Ovary (tissue), 9 donors: ENCODE data around the gene LOXHD1. TPM values are rescaled to one million over a fixed set of nuclear protein-coding genes. Genes with fewer than 3 reads are reported as not detected.

Source experiments
- DNase-seq, 5 donors: peaks; one replicate each; pipeline ENCODE4 v3.0.0-alpha.2; 2019 to 2020
- H3K27ac ChIP-seq, 2 donors: fragments of 200-600 bp; one replicate each; pipeline versions ENCODE4 v1.5.1 to v1.8.0; 2019 to 2022
- H3K27me3 ChIP-seq: fragments of 200-600 bp; one replicate; pipeline ENCODE4 v1.8.0; 2022
- H3K36me3 ChIP-seq: fragments of 200-600 bp; sonication (generic); one replicate; pipeline ENCODE4 v1.5.1; 2019
- H3K4me1 ChIP-seq: one replicate; pipeline ENCODE4 v1.8.1; 2013; ENCODE audit warnings: mild to moderate bottlenecking, moderate library complexity; ENCODE audit not compliant: insufficient read depth
- H3K4me3 ChIP-seq: fragments of 200-600 bp; sonication (generic); one replicate; pipeline ENCODE4 v1.5.1; 2017
- H3K9me3 ChIP-seq, 2 donors: fragments of 200-600 bp in 1 of 2; sonication (generic) in 1 of 2; one replicate each; pipeline versions ENCODE4 v1.5.1 to v1.8.1; 2013 to 2019; ENCODE audit warnings: mild to moderate bottlenecking in 1 of 2, moderate library complexity in 1 of 2
- EP300 ChIP-seq: sonication (generic); formaldehyde crosslinking; IDR thresholded peaks from one replicate; pipeline ENCODE4 v1.6.1; 2017; ENCODE audit warnings: antibody characterized with exemption
- POLR2A ChIP-seq: fragments of 450-650 bp; IDR thresholded peaks from one replicate; pipeline ENCODE4 v1.6.1; 2017; ENCODE audit warnings: antibody characterized with exemption, mild to moderate bottlenecking, moderate library complexity
- WGBS, 3 donors: extraction: QIAGEN DNeasy Blood & Tissue Kit in 1 of 3; methylation state at CpG; one replicate each; pipeline versions ENCODE4 v1.1.5 to v1.1.7; 2013 to 2017; 5-methylcytosine and 5-hydroxymethylcytosine counted together
- intact Hi-C, 4 donors: fragments of 100-400 bp; cut with DNase I; formaldehyde crosslinking; loops; one replicate each; pipeline versions ENCODE4 v1.11.0 to v1.15.1; 2022 to 2023
- polyA plus RNA-seq, 2 donors: library from polyadenylated mRNA; stranded (reverse); fragments of 200-250 nt in 1 of 2; fragments of 350-450 nt in 1 of 2; fragmentation: Illumina TruSeq in 1 of 2; extraction: RNeasy Lipid Tissue Mini Kit (QIAGEN cat#74804) in 1 of 2; gene quantifications; one replicate each; pipeline ENCODE4 v1.2.3, GENCODE V29; 2013 to 2014
- total RNA-seq, 7 donors: library from RNA; depleted of rRNA in 2 of 7; stranded (reverse); fragments of >200 nt in 2 of 7; fragmentation: NEBNext Ultra II Directional in 3 of 7; extraction: Animal tissue kit (Norgen Biotek cat#: 25700) in 3 of 7; gene quantifications; one replicate each; pipeline versions ENCODE4 v1.1.0 to v1.2.4, GENCODE V29; 2016 to 2023
- TF ChIP-seq, protein P1 (sequence below), 3 donors: fragments of 450-650 bp in 2 of 3; fragments of 200-600 bp in 1 of 3; IDR thresholded peaks; one replicate each; pipeline versions ENCODE4 v1.5.1 to v1.8.0; 2016 to 2022; ENCODE audit warnings: antibody characterized with exemption in 3 of 3, mild to moderate bottlenecking in 1 of 3
- donor health status: DM: no; HTN: no; CAD: no; lungs with moderate emphysema.
- donor health status: DM: no; HTN: no; CAD: no.
- donor health status: Bipolar disorder and iron deficiency.
- donor health status: DM: yes; HTN: yes; CAD: no.
- donor health status: DM: no; HTN: no; CAD: no.
- donor health status: DM: yes; HTN: yes; CAD: no.

Gene LOXHD1
- total and polyA plus RNA-seq, 9 donors: 0.13 to 1.2 (median 0.31) TPM; not detected in 3

DNA sequence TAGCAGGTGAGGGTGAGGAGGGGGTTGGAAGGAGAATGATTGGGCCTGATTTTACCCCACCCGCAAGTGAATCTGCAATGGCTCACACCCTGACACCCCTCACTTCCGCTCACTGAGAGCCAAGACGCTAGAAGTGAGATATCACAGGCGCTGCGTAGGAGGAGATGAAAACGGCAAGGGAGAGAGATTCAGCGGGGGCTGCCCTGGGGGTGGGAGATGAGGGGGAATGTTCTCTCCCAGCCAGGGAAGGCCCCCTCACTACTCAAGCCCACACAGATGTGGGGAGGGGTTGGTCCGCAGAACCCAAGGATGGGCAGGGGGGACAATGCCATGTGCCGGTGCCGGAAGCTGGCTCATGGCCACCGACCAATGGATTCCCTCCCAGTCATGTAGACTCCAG lies 32.9 kb downstream of the LOXHD1 start:
- WGBS, 3 donors: 6 to 16% (median 9%) methylated on average over 11 of the region's 11 CpGs
- Histone ChIP-seq H3K4me3 (no peak overlapping the region), H3K27me3 (no peaks in the 10 kb centered on the region), H3K4me1 (peaks cover 7% of the 10 kb centered on the region), H3K27ac (no peak overlapping the region), H3K36me3 (no peaks in the 10 kb centered on the region), H3K9me3 (no peaks in the 10 kb centered on the region)
- peak in 2 of 5 donors; percentile 17 to 35 for DNase-seq
- intact Hi-C loops: no loop called here
- TF ChIP-seq, protein P1, sequence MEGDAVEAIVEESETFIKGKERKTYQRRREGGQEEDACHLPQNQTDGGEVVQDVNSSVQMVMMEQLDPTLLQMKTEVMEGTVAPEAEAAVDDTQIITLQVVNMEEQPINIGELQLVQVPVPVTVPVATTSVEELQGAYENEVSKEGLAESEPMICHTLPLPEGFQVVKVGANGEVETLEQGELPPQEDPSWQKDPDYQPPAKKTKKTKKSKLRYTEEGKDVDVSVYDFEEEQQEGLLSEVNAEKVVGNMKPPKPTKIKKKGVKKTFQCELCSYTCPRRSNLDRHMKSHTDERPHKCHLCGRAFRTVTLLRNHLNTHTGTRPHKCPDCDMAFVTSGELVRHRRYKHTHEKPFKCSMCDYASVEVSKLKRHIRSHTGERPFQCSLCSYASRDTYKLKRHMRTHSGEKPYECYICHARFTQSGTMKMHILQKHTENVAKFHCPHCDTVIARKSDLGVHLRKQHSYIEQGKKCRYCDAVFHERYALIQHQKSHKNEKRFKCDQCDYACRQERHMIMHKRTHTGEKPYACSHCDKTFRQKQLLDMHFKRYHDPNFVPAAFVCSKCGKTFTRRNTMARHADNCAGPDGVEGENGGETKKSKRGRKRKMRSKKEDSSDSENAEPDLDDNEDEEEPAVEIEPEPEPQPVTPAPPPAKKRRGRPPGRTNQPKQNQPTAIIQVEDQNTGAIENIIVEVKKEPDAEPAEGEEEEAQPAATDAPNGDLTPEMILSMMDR (IDR thresholded peaks at IDR 0.05): no peak
- TF ChIP-seq POLR2A (no peak), EP300 (no peak)

DNA sequence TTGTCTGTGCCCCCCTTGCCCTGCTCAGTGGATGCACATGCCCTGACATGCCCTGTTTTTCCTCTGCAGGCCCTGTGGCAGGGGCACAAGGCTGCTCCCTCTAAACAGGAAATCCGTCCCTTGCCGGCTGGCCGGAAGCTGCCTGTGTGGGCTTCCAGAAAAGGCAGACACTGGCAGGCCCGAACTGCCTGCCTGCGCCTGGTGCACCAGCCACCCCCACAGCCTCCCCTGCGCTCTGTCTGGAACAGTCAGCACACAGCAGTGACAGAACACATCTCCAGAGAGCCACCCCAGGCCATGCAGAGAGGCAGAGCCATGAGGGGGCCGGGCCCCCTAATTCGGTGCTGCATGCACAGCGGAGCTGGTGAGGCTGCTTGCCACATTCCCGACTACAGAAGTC lies 33.5 kb downstream of the LOXHD1 start:
- Histone ChIP-seq H3K9me3 (no peaks in the 10 kb centered on the region), H3K36me3 (no peaks in the 10 kb centered on the region), H3K27me3 (no peaks in the 10 kb centered on the region), H3K4me1 (peaks cover 7% of the 10 kb centered on the region), H3K4me3 (no peak overlapping the region), H3K27ac (no peak overlapping the region)
- TF ChIP-seq, protein P1 (IDR thresholded peaks at IDR 0.05): no peak
- TF ChIP-seq POLR2A: no peak
- no peak for TF ChIP-seq EP300
- WGBS, 3 donors: 13 to 29% (median 21%) methylated on average over 10 of the region's 10 CpGs
- intact Hi-C loops: no loop called here
- DNase-seq: peak in 2 of 5 donors; percentile 14 to 44

DNA sequence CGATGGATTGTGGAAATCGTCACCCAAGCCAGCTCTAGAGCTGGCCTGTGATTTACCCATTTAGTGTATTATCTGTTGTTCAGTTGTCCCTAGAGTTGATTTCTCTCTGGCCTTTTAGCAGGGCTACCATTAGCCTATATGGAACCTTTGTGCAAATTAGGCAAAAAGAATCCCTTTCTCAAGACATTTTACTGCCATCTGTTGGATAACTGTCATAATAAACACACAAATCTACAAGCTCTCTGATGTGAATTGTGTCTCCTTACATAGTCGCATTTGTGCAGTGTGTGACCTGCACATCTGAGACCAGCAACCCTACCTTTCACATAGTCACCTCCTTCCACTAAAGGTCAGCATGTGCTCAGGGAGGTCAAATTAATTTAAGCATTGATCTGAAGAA lies 34.0 kb downstream of the LOXHD1 start:
- Histone ChIP-seq H3K4me3 (no peak overlapping the region), H3K27ac (no peak overlapping the region), H3K36me3 (no peaks in the 10 kb centered on the region), H3K9me3 (no peaks in the 10 kb centered on the region), H3K4me1 (peaks cover 7% of the 10 kb centered on the region), H3K27me3 (no peaks in the 10 kb centered on the region)
- no peak for DNase-seq
- 80 to 93% (median 90%) methylated on average over 3 of the region's 3 CpGs for WGBS, 3 donors
- TF ChIP-seq, protein P1 (IDR thresholded peaks at IDR 0.05): no peak
- TF ChIP-seq POLR2A (no peak), EP300 (no peak)
- intact Hi-C loops: no loop called here

DNA sequence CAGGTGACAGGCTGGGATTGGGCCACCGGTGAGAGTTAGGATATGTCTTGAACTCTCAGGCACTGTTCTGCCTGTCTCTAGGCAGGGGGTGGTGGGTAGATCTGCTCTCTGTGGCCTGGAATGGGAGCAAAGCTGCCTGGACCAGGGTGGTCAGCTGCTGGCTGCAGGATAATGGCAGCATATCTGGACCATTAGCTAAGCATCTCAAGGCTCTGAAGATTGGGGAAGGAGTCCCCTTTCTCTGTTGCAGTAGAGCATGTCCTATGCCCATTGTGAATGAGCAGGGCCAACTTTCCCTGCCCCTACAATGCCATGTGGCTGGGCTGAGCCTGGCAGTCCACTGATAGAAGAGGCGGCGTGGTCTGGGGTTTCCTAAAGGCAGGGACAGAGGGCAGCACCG lies 34.6 kb downstream of the LOXHD1 start:
- 94 to 98% (median 96%) methylated on average over 4 of the region's 4 CpGs for WGBS, 3 donors
- TF ChIP-seq POLR2A (no peak), EP300 (no peak)
- TF ChIP-seq, protein P1 (IDR thresholded peaks at IDR 0.05): no peak
- intact Hi-C loops: no loop called here
- Histone ChIP-seq H3K36me3 (no peaks in the 10 kb centered on the region), H3K4me3 (no peak overlapping the region), H3K9me3 (no peaks in the 10 kb centered on the region), H3K27me3 (no peaks in the 10 kb centered on the region), H3K4me1 (peaks cover 7% of the 10 kb centered on the region), H3K27ac (no peak overlapping the region)
- no peak for DNase-seq
